Neural progenitor cell (in vitro differentiated cells): ENCODE data around the gene TBL1X.

Source experiments
- CTCF ChIP-seq: fragments of 200-600 bp; sonication (generic); IDR thresholded peaks from 2 replicates; pipeline ENCODE4 v1.5.1; 2017; ENCODE audit warnings: antibody characterized with exemption, mild to moderate bottlenecking
- EZH2 ChIP-seq: fragments of 200-600 bp; sonication (generic); IDR thresholded peaks from 2 replicates; pipeline ENCODE4 v1.6.1; 2017; ENCODE audit warnings: antibody characterized with exemption, mild to moderate bottlenecking, moderate library complexity
- EZH2phosphoT487 ChIP-seq: fragments of 200-600 bp; sonication (generic); IDR thresholded peaks from 2 replicates; pipeline ENCODE4 v1.6.1; 2017; ENCODE audit warnings: antibody characterized with exemption

- TF ChIP-seq CTCF (no peak), EZH2phosphoT487 (no peak), EZH2 (no peak)
These were observed 105.0 kb downstream of the TBL1X start for GRCh38 chrX:9569876-9570301.
